Ovary (tissue), 9 donors: ENCODE measurements around the gene HDAC9. TPM values are rescaled to one million over a fixed set of nuclear protein-coding genes. Genes with fewer than 3 reads are reported as not detected.

Source experiments
- DNase-seq, 5 donors: peaks; one replicate each; pipeline ENCODE4 v3.0.0-alpha.2; 2019 to 2020
- H3K27ac ChIP-seq, 2 donors: fragments of 200-600 bp; one replicate each; pipeline versions ENCODE4 v1.5.1 to v1.8.0; 2019 to 2022
- H3K27me3 ChIP-seq: fragments of 200-600 bp; one replicate; pipeline ENCODE4 v1.8.0; 2022
- H3K36me3 ChIP-seq: fragments of 200-600 bp; sonication (generic); one replicate; pipeline ENCODE4 v1.5.1; 2019
- H3K4me1 ChIP-seq: one replicate; pipeline ENCODE4 v1.8.1; 2013; ENCODE audit warnings: mild to moderate bottlenecking, moderate library complexity; ENCODE audit not compliant: insufficient read depth
- H3K4me3 ChIP-seq: fragments of 200-600 bp; sonication (generic); one replicate; pipeline ENCODE4 v1.5.1; 2017
- H3K9me3 ChIP-seq, 2 donors: fragments of 200-600 bp in 1 of 2; sonication (generic) in 1 of 2; one replicate each; pipeline versions ENCODE4 v1.5.1 to v1.8.1; 2013 to 2019; ENCODE audit warnings: mild to moderate bottlenecking in 1 of 2, moderate library complexity in 1 of 2
- EP300 ChIP-seq: sonication (generic); formaldehyde crosslinking; IDR thresholded peaks from one replicate; pipeline ENCODE4 v1.6.1; 2017; ENCODE audit warnings: antibody characterized with exemption
- POLR2A ChIP-seq: fragments of 450-650 bp; IDR thresholded peaks from one replicate; pipeline ENCODE4 v1.6.1; 2017; ENCODE audit warnings: antibody characterized with exemption, mild to moderate bottlenecking, moderate library complexity
- WGBS, 3 donors: extraction: QIAGEN DNeasy Blood & Tissue Kit in 1 of 3; methylation state at CpG; one replicate each; pipeline versions ENCODE4 v1.1.5 to v1.1.7; 2013 to 2017; 5-methylcytosine and 5-hydroxymethylcytosine counted together
- intact Hi-C, 4 donors: fragments of 100-400 bp; cut with DNase I; formaldehyde crosslinking; loops; one replicate each; pipeline versions ENCODE4 v1.11.0 to v1.15.1; 2022 to 2023
- polyA plus RNA-seq, 2 donors: library from polyadenylated mRNA; stranded (reverse); fragments of 200-250 nt in 1 of 2; fragments of 350-450 nt in 1 of 2; fragmentation: Illumina TruSeq in 1 of 2; extraction: RNeasy Lipid Tissue Mini Kit (QIAGEN cat#74804) in 1 of 2; gene quantifications; one replicate each; pipeline ENCODE4 v1.2.3, GENCODE V29; 2013 to 2014
- total RNA-seq, 7 donors: library from RNA; depleted of rRNA in 2 of 7; stranded (reverse); fragments of >200 nt in 2 of 7; fragmentation: NEBNext Ultra II Directional in 3 of 7; extraction: Animal tissue kit (Norgen Biotek cat#: 25700) in 3 of 7; gene quantifications; one replicate each; pipeline versions ENCODE4 v1.1.0 to v1.2.4, GENCODE V29; 2016 to 2023
- TF ChIP-seq, protein P1 (sequence below), 3 donors: fragments of 450-650 bp in 2 of 3; fragments of 200-600 bp in 1 of 3; IDR thresholded peaks; one replicate each; pipeline versions ENCODE4 v1.5.1 to v1.8.0; 2016 to 2022; ENCODE audit warnings: antibody characterized with exemption in 3 of 3, mild to moderate bottlenecking in 1 of 3
- donor health status: DM: no; HTN: no; CAD: no; lungs with moderate emphysema.
- donor health status: DM: no; HTN: no; CAD: no.
- donor health status: Bipolar disorder and iron deficiency.
- donor health status: DM: yes; HTN: yes; CAD: no.
- donor health status: DM: no; HTN: no; CAD: no.
- donor health status: DM: yes; HTN: yes; CAD: no.

The HDAC9 gene
- total and polyA plus RNA-seq, 9 donors: 1.7 to 22.3 (median 6.0) TPM

DNA sequence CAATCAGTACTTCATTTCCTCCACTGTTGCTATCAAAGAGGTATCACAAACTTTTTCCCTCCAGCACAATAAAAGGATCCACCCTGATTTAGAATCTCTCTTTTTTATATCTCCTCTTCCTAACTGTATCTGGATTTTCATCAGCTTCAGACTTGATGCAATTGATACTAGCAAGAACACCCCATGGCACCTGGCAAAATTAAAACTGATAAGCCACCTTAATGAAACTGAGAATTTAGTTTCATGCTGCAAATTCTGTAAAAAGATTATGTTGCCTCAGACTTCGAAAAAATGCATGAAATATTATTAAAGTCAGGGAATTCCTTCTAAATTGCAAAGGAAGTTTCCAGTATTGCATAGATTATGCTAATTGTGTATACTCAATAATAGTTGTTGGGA, 277.0 kb downstream of the HDAC9 start:
- no peaks in the 10 kb centered on the region for H3K27me3 ChIP-seq
- H3K9me3 ChIP-seq: no peaks in the 10 kb centered on the region
- no peak overlapping the region for H3K4me3 ChIP-seq
- DNase-seq: no peak
- no peak overlapping the region for H3K27ac ChIP-seq
- no peaks in the 10 kb centered on the region for H3K36me3 ChIP-seq
- no peaks in the 10 kb centered on the region for H3K4me1 ChIP-seq
- TF ChIP-seq EP300 (no peak), POLR2A (no peak)
- TF ChIP-seq, protein P1, sequence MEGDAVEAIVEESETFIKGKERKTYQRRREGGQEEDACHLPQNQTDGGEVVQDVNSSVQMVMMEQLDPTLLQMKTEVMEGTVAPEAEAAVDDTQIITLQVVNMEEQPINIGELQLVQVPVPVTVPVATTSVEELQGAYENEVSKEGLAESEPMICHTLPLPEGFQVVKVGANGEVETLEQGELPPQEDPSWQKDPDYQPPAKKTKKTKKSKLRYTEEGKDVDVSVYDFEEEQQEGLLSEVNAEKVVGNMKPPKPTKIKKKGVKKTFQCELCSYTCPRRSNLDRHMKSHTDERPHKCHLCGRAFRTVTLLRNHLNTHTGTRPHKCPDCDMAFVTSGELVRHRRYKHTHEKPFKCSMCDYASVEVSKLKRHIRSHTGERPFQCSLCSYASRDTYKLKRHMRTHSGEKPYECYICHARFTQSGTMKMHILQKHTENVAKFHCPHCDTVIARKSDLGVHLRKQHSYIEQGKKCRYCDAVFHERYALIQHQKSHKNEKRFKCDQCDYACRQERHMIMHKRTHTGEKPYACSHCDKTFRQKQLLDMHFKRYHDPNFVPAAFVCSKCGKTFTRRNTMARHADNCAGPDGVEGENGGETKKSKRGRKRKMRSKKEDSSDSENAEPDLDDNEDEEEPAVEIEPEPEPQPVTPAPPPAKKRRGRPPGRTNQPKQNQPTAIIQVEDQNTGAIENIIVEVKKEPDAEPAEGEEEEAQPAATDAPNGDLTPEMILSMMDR (IDR thresholded peaks at IDR 0.05): no peak
- WGBS, 3 donors: 72 to 91% (median 74%) methylated on average over 1 of the region's 1 CpG
- intact Hi-C loops: no loop called here

DNA sequence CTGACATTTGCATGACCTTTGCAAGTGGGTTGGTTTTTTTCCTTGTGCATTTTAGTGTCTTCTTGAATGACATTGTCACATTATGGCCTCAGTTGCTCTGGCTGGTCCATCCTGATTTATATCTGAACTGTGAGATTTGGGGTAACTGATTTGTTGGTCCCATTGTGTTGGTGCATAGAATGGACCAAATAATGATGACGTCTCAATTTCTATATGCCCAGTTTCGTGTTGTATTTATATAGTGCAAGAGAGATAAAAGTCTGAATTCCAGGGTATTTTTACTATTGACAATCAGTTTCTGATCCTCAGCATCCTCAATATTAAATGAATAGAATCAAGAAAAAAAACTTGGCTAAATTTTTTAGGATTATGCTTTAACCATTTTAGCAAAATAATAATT, 281.8 kb downstream of the HDAC9 start:
- intact Hi-C loops: no loop called here
- TF ChIP-seq POLR2A (no peak), EP300 (no peak)
- TF ChIP-seq, protein P1 (IDR thresholded peaks at IDR 0.05): no peak
- Histone ChIP-seq H3K9me3 (no peaks in the 10 kb centered on the region), H3K36me3 (no peaks in the 10 kb centered on the region), H3K27ac (no peak overlapping the region), H3K4me3 (no peak overlapping the region), H3K27me3 (no peaks in the 10 kb centered on the region), H3K4me1 (no peaks in the 10 kb centered on the region)
- DNase-seq: no peak
- 88 to 94% (median 88%) methylated on average over 2 of the region's 2 CpGs for WGBS, 3 donors

DNA sequence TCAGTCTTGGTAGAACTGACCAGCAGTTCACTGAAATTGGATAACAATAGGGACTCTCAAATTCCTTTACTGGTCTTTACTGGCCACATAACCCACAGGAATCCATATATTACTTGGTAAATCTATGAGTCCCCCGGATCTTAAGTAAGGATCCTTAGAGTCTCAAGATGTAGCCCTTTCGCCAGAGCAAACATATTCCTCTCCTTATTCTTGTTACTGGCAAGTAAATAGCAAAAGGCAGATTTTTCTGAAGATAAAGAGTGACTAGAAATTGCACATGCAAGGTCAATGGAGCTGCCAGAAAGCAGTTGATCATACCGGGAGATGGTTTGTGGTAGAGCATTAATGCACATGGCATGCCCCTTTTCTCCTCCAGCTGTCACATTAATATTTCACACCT, 283.0 kb downstream of the HDAC9 start:
- Histone ChIP-seq H3K27ac (no peak overlapping the region), H3K4me1 (no peaks in the 10 kb centered on the region), H3K9me3 (no peaks in the 10 kb centered on the region), H3K27me3 (no peaks in the 10 kb centered on the region), H3K36me3 (no peaks in the 10 kb centered on the region), H3K4me3 (no peak overlapping the region)
- intact Hi-C loops: no loop called here
- DNase-seq: no peak
- WGBS, 3 donors: 58 to 90% (median 60%) methylated on average over 3 of the region's 3 CpGs
- TF ChIP-seq, protein P1 (IDR thresholded peaks at IDR 0.05): no peak
- no peak for TF ChIP-seq POLR2A
- no peak for TF ChIP-seq EP300

DNA sequence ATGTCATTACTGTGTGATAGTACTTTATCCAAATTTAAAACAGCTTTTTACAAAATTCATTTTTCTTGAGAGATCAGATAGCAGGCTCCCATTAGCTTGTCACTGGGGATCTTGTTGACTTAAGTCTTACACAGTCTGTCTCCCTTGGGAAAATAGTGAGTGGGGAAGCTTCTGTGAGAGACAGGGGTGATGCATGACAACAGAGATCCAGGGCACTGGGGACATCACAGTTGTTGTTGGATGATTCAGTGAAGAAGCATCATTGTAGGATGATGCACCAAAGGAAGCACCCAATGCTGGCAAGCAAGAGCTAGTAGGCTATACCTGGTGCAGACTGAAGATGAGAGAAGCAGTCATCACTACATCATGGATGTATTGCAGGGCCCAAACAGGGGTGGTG, 284.7 kb downstream of the HDAC9 start:
- no peaks in the 10 kb centered on the region for H3K36me3 ChIP-seq
- H3K9me3 ChIP-seq: no peaks in the 10 kb centered on the region
- H3K4me1 ChIP-seq: no peaks in the 10 kb centered on the region
- H3K27me3 ChIP-seq: no peaks in the 10 kb centered on the region
- no peak overlapping the region for H3K27ac ChIP-seq
- no peak for TF ChIP-seq POLR2A
- TF ChIP-seq, protein P1 (IDR thresholded peaks at IDR 0.05): no peak
- no peak for TF ChIP-seq EP300
- no peak for DNase-seq
- no peak overlapping the region for H3K4me3 ChIP-seq
- intact Hi-C loops: no loop called here

DNA sequence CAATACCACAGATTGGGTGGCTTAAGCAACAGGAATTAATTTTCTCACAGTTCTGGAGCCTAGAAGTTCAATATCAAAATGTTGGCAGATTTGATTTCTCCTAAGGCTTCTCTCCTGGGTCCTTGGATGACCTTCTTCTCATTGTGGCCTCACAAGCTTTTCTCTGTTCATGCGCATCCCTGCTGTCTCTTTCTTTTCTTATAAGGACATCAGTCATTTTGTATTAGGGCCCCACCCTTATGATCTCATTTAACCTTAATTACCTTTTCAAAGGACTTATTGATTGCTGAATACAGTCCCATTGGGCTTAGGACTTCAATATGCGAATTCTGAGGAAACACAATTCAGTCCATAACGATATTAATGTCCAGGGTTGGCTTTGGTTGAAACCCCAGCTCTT, 285.4 kb downstream of the HDAC9 start:
- WGBS, 3 donors: 82 to 97% (median 93%) methylated on average over 3 of the region's 3 CpGs
- no peak overlapping the region for H3K27ac ChIP-seq
- H3K27me3 ChIP-seq: no peaks in the 10 kb centered on the region
- no peaks in the 10 kb centered on the region for H3K4me1 ChIP-seq
- no peaks in the 10 kb centered on the region for H3K36me3 ChIP-seq
- H3K9me3 ChIP-seq: no peaks in the 10 kb centered on the region
- intact Hi-C loops: no loop called here
- DNase-seq: no peak
- H3K4me3 ChIP-seq: no peak overlapping the region
- TF ChIP-seq, protein P1 (IDR thresholded peaks at IDR 0.05): no peak
- TF ChIP-seq POLR2A: no peak
- no peak for TF ChIP-seq EP300
